HUES6 (cell line): ENCODE results near the gene RNU6-9.

ENCODE experiments used
- H3K27ac ChIP-seq: 2 replicates; pipeline ENCODE4 v1.7.0; 2013; ENCODE audit warnings: low read depth, mild to moderate bottlenecking, low read length, inconsistent platforms
- H3K27me3 ChIP-seq: 2 replicates; pipeline ENCODE4 v1.6.1; 2013; ENCODE audit warnings: low read length; ENCODE audit not compliant: control insufficient read depth, insufficient read depth
- H3K36me3 ChIP-seq: 2 replicates; pipeline ENCODE4 v1.6.1; 2013; ENCODE audit warnings: low read length; ENCODE audit not compliant: control insufficient read depth, insufficient read depth
- H3K4me1 ChIP-seq: 2 replicates; pipeline ENCODE4 v1.6.1; 2013; ENCODE audit warnings: low read length; ENCODE audit not compliant: control insufficient read depth, insufficient read depth
- H3K4me3 ChIP-seq: 2 replicates; pipeline ENCODE4 v1.5.1; 2013; ENCODE audit warnings: low read depth, low read length
- H3K9ac ChIP-seq: one replicate; pipeline ENCODE4 v1.6.1; 2013; ENCODE audit warnings: mild to moderate bottlenecking, low read length
- H3K9me3 ChIP-seq: 2 replicates; pipeline ENCODE4 v1.6.1; 2013; ENCODE audit warnings: low read depth, low read length; ENCODE audit not compliant: control insufficient read depth, insufficient read depth

Gene RNU6-9

DNA sequence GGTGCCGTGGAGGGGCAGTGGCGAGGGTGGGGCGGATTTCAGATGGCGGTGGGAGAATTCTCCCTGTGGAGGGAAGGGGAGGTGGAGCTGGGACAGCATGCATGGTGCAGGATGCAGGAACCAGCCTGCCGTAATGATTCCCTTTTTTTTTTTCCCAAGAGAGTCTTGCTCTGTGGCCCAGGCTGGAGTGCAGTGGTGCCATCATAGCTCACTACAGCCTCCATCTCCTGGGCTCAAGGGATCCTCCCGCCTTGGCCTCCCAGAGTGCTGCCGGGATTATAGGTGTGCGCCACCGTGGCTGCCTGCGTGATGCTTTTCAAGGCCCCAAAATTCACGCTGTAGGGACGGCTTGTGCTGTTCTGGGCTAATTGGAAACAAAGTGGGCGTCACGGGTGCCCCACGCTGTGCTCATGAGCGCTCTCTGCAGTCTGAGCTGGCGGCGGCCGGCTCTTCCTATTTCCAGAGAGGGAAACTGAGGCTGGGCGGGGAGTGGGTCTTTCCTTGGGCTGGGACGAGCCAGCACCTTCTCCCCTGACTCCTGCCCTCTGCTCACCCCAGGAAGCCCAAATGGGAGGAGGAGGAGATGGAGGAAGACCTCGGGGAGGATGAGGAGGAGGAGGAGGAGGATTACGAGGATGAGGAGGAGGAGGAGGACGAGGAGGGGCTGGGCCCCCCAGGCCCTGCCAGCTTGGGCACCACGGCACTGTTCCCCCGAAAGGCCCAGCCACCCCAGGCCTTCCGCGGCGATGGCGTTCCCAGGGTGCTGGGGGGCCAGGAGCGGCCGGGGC lies 38.8 kb downstream of the RNU6-9 start:
- peaks cover 36% of the 10 kb centered on the region for H3K4me1 ChIP-seq
- H3K9me3 ChIP-seq = no peaks in the 10 kb centered on the region
- H3K27me3 ChIP-seq = no peaks in the 10 kb centered on the region
- no peak overlapping the region for H3K4me3 ChIP-seq
- peak overlapping the region; percentile 61 for H3K9ac ChIP-seq
- H3K27ac ChIP-seq = peak overlapping the region; percentile 96
- H3K36me3 ChIP-seq = peaks cover 52% of the 10 kb centered on the region

DNA sequence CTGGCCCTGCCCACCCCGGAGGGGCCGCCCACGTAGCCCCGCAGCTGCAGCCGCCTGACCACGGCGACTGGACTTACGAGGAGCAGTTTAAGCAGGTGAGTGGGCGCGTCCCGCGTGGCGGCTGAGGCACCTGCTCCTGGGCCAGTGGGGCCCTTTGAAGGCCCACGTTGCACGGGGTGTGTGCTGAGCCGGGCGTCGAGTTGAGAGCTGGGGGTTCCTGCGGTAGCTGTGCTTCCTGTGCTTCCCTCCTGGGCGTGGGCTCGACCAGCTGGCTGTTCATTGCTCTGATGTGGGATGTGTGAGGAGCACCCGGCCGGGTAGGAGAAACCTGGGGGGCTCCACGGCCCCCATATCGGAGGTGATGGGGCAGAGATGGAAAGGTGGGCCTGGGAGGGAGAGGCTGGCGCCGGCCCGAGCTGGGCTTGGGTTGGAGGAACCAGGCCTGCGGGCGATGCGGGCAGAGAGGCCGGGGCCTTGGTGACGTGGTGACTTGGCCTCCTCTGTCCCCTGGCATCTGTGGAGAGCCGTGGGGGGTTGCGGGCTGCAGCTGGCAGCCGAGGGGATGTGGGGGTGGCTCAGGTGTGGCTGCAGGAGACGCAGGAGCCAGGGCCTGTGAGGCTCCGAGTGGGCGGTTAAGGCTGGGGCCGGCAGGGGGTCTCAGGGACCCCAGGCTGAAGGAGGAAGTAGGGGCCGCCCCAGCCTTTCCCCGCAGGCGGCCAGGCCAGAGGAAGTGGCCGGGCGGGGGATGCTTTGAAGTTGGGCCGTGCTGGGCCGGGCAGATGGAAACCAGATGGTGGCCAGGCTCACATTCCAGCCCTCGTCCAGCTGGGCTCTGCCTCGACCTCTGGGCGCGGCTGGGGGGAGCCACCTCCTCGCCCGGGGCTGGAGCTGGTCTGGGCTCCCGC lies 39.6 kb downstream of the RNU6-9 start:
- Histone ChIP-seq H3K4me1 (peaks cover 32% of the 10 kb centered on the region), H3K9ac (peak overlapping the region; percentile 61), H3K9me3 (no peaks in the 10 kb centered on the region), H3K27me3 (no peaks in the 10 kb centered on the region), H3K27ac (peak overlapping the region; percentile 96), H3K4me3 (no peak overlapping the region; the same call in 1 of the 2 replicates), H3K36me3 (peaks cover 57% of the 10 kb centered on the region)

DNA sequence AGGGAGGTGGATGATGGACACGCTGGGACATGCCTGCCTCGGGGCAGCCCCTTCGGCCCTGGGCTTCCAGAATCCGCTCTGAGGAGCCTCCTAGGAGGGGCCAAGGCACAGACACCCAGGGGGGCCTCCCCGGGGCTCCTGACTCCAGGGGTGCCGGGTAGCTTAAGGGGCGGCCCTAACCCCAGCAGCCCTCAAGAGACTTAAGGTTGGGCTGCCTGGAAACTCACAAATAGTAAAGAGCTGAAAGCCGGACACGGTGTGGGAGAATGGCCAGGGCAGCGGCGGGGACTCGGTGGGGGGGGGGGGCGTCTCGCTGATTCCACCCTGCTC lies 40.2 kb downstream of the RNU6-9 start:
- Histone ChIP-seq H3K9ac (peak overlapping the region; percentile 46), H3K27me3 (no peaks in the 10 kb centered on the region), H3K27ac (peak overlapping the region; percentile 96), H3K4me1 (peaks cover 28% of the 10 kb centered on the region), H3K36me3 (peaks cover 61% of the 10 kb centered on the region), H3K4me3 (no peak overlapping the region), H3K9me3 (no peaks in the 10 kb centered on the region)

DNA sequence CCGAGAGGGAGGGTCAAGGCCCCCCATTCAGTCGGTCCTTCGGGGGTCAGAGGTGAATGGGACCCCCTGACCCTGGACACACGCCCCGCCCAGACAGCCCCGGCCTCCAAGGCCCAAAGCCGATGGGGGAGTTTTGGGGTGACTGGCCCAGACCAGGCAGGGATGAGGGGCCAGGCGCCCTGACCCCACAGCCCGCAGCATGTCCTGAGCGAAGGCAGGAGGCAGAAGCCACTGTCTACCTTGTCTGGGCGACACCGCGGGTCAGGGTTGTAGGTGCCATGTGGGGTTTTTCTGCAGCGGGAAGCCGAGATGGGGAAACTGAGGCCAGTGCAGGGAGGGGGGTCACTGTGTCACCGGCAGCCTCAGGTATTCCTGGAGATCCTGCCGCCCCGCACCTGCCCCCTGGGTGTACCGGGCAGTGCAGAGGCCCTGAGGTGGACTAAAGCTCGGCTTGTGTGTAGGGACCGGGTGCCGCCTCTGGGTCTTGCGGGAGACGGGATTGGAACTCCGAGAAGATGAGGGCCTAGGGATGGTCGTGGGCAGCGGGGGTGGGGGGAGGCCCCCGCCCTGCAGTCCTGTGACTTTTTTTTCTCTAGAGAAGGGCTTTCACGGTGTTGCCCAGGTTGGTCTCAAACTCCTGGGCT lies 41.0 kb downstream of the RNU6-9 start:
- peak overlapping the region; percentile 96; the same call in 1 of the 2 replicates for H3K27ac ChIP-seq
- H3K36me3 ChIP-seq = peaks cover 58% of the 10 kb centered on the region
- H3K9ac ChIP-seq = no peak overlapping the region
- H3K4me1 ChIP-seq = peaks cover 25% of the 10 kb centered on the region
- H3K9me3 ChIP-seq = no peaks in the 10 kb centered on the region
- no peaks in the 10 kb centered on the region for H3K27me3 ChIP-seq
- no peak overlapping the region for H3K4me3 ChIP-seq

DNA sequence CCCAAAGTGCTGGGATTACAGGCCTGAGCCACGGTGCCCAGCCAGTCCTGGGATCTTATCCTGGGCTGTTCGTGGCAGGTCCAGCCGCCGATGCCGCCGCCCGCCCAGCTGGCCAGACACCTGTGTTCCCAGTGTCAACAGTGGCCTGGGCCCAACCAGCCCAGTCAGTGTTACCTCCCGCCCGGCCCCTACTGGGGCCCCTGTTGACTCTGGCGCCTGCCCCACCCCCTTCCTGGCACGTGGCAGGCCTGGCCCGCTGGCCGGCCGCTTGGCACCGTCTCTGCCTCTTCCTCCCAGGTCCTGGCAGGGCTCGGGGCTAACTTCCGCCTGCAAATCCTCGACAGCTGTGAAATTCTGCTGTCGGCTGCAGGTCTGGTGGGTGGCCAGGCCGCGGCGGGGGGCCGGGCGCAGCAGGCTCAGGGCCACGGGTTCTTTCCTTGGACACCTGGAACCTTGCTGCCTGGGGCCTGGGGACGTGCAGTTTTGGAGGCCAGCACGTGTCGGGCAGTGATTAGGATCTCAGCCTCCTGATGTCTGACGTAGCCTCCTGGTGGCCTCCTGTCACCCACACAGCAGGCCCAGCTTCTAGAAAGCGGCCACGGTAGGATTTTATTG lies 41.7 kb downstream of the RNU6-9 start:
- Histone ChIP-seq H3K27ac (peak overlapping the region; percentile 96; the same call in 1 of the 2 replicates), H3K9me3 (no peaks in the 10 kb centered on the region)

DNA sequence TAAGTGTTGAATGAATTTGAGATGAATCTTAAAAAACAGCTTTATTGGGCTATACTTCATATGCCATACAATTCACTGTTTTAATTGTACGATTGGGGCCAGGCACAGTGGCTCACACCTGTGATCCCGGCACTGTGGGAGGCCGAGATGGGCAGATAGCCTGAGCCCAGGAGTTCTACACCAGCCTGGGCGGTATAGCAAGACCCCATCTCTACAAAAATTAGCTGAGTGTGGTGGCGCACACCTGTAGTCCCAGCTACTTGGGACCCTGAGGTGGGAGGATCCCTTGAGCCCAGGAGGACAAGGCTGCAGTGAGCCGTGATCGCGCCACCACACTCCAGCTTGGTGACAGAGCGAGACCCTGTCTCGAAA lies 42.9 kb downstream of the RNU6-9 start:
- H3K27ac ChIP-seq = no peak overlapping the region
- H3K9ac ChIP-seq = no peak overlapping the region
- H3K27me3 ChIP-seq = no peaks in the 10 kb centered on the region
- H3K9me3 ChIP-seq = no peaks in the 10 kb centered on the region
- no peak overlapping the region for H3K4me3 ChIP-seq
- H3K36me3 ChIP-seq = peaks cover 59% of the 10 kb centered on the region
- H3K4me1 ChIP-seq = peaks cover 25% of the 10 kb centered on the region

More for the DNA sequence above, 41.7 kb downstream of the RNU6-9 start:
- Histone ChIP-seq H3K36me3 (peaks cover 60% of the 10 kb centered on the region), H3K4me3 (no peak overlapping the region), H3K9ac (no peak overlapping the region), H3K27me3 (no peaks in the 10 kb centered on the region), H3K4me1 (peaks cover 25% of the 10 kb centered on the region)

DNA sequence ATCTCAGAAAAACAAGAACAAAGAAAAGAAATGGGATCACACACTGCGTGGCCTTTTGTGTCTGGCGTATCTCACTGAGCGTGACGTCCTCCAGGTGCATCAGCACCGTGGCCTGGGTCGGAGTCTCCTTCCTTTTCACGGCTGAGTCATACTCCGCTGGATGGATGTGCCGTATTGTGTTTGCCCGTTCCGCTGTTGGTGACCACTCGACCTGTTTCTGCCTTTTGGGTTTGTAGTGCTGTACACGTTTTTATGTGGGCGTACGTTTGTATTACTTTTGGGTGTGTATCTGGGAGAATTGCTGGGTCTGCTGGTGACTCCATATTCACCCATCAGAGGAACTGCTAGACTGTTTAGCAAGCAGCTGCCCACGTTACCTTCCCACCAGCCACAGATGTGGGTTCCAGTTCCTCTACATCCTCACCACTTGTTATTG lies 44.0 kb downstream of the RNU6-9 start:
- Histone ChIP-seq H3K27ac (no peak overlapping the region), H3K9ac (no peak overlapping the region), H3K36me3 (peaks cover 60% of the 10 kb centered on the region), H3K9me3 (no peaks in the 10 kb centered on the region), H3K4me1 (peaks cover 23% of the 10 kb centered on the region), H3K4me3 (no peak overlapping the region), H3K27me3 (no peaks in the 10 kb centered on the region)

DNA sequence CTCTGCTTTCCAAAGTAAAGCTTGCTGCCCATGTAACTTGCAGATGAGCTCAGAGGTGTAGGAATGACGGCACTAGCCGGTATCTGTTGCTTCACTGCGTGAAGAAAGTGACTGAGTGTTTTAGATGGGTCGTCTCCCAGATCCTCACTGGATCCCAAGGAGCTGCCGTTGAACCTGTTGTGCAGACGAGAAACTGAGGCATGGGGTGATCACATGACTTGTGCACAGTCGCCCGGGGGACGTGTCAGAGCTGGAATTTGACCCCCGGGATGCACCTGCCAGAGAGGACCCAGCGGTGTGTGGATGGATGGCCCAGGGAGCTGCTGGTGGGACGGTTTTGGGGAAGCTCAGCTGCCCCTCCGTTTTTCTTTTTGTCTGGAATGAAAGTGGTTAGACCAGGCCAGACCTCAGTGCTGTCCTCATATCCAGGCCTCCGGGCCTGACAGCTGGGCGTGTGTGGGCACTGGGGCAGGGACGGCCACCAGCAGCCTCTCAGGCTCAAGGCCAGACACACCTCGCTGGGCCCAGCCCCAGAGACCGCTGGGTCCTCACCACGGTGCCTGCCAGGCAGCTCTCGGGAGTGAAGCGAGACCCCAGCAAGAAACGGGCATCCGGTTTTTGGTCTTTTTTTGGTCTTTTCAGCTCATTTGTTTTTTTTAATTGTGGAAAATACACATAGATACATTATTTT lies 45.1 kb downstream of the RNU6-9 start:
- H3K9ac ChIP-seq = no peak overlapping the region
- peaks cover 12% of the 10 kb centered on the region; the same call in 1 of the 2 replicates for H3K4me1 ChIP-seq
- no peak overlapping the region for H3K27ac ChIP-seq
- no peaks in the 10 kb centered on the region for H3K9me3 ChIP-seq
- no peaks in the 10 kb centered on the region for H3K27me3 ChIP-seq
- peaks cover 61% of the 10 kb centered on the region for H3K36me3 ChIP-seq
- no peak overlapping the region for H3K4me3 ChIP-seq

DNA sequence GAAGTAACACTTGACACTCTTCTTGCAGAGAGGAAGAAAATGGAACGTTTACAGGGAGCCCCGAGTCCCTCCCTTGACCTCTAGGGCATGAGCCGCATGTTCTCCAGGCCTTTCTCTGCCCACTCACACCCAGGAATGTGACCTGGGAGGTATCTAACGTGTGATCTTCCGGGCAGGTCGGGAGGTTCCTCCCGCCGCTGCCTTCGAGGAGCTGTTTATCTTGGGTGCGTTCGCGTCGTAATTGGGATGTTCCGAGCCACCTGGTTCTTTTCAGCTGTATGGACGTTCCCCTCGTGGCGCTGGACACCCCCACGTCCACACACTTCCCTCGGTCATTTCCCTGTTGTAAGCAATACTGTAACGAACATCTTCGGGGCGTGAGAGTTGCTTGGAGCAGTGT lies 46.2 kb downstream of the RNU6-9 start:
- Histone ChIP-seq H3K27ac (no peak overlapping the region), H3K9me3 (no peaks in the 10 kb centered on the region), H3K36me3 (peaks cover 65% of the 10 kb centered on the region), H3K4me1 (peaks cover 3% of the 10 kb centered on the region; the same call in 1 of the 2 replicates), H3K4me3 (no peak overlapping the region), H3K9ac (peak overlapping the region; percentile 33), H3K27me3 (no peaks in the 10 kb centered on the region)

DNA sequence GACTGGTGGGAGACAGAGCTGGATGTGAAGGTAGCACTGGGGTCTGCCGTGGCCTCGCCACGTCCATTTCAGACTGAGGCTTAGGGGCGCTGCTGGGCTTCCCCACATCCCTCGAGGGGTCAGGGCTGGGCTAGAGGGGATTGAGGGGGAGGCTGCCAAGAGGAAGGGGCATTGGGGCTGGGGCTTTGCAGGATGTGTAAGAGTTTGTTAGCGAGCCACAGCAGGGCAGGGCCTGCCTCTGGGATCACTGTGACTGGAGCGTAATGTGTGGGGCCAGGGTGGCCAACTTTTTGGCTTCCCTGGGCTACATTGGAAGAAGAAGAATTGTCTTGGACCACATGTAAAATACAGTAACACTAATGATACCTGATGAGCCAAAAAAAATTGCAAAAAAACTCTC lies 46.6 kb downstream of the RNU6-9 start:
- no peak overlapping the region for H3K27ac ChIP-seq
- no peak overlapping the region for H3K4me3 ChIP-seq
- H3K4me1 ChIP-seq = no peaks in the 10 kb centered on the region
- no peaks in the 10 kb centered on the region for H3K9me3 ChIP-seq
- H3K36me3 ChIP-seq = peaks cover 64% of the 10 kb centered on the region
- no peaks in the 10 kb centered on the region for H3K27me3 ChIP-seq
- H3K9ac ChIP-seq = peak overlapping the region; percentile 33
